BLaER1 (cell line): ENCODE results near the gene ERCC2.
A peak's percentile ranks its signal among the peaks of the same experiment; 100 is the strongest.

Source experiments
- H3K27ac ChIP-seq: shearing (Covaris generic); formaldehyde crosslinking; 2 replicates; pipeline ENCODE4 v1.8.1; 2022
- H3K27me3 ChIP-seq: shearing (Covaris generic); formaldehyde crosslinking; 2 replicates; pipeline ENCODE4 v1.8.1; 2022
- H3K36me3 ChIP-seq: shearing (Covaris generic); formaldehyde crosslinking; 2 replicates; pipeline ENCODE4 v1.8.1; 2022
- H3K4me1 ChIP-seq: shearing (Covaris generic); formaldehyde crosslinking; 2 replicates; pipeline ENCODE4 v1.8.1; 2022
- H3K4me2 ChIP-seq: shearing (Covaris generic); formaldehyde crosslinking; 2 replicates; pipeline ENCODE4 v1.8.1; 2022
- H3K4me3 ChIP-seq: shearing (Covaris generic); formaldehyde crosslinking; 2 replicates; pipeline ENCODE4 v1.8.1; 2022
- H3K9ac ChIP-seq: shearing (Covaris generic); formaldehyde crosslinking; 2 replicates; pipeline ENCODE4 v1.8.1; 2022
- H3K9me3 ChIP-seq: shearing (Covaris generic); formaldehyde crosslinking; 2 replicates; pipeline ENCODE4 v1.8.1; 2022
- H4K20me1 ChIP-seq: shearing (Covaris generic); formaldehyde crosslinking; 2 replicates; pipeline ENCODE4 v1.8.1; 2022
- Cebpa-rat ChIP-seq: shearing (Covaris generic); IDR thresholded peaks from 2 replicates; pipeline ENCODE4 v1.8.1; 2022

ERCC2 gene

GRCh38 chr19:45402298-45403061, 32.1 kb upstream of the ERCC2 start:
- Histone ChIP-seq H3K27ac (no peak overlapping the region), H3K9me3 (no peaks in the 10 kb centered on the region), H3K36me3 (no peaks in the 10 kb centered on the region), H4K20me1 (peaks cover 47% of the 10 kb centered on the region), H3K9ac (no peak overlapping the region), H3K4me2 (no peak overlapping the region), H3K4me1 (peaks cover 40% of the 10 kb centered on the region), H3K27me3 (peaks cover 35% of the 10 kb centered on the region), H3K4me3 (no peak overlapping the region)
- TF ChIP-seq Cebpa-rat, result no peak

- H3K9ac ChIP-seq, result no peak overlapping the region
- H3K4me1 ChIP-seq, result peaks cover 36% of the 10 kb centered on the region
- no peak overlapping the region for H3K27ac ChIP-seq
- H3K36me3 ChIP-seq, result no peaks in the 10 kb centered on the region
- TF ChIP-seq Cebpa-rat, result no peak
- H3K27me3 ChIP-seq, result peaks cover 35% of the 10 kb centered on the region
- no peaks in the 10 kb centered on the region for H3K9me3 ChIP-seq
- no peak overlapping the region for H3K4me2 ChIP-seq
- H4K20me1 ChIP-seq, result peaks cover 47% of the 10 kb centered on the region
- no peak overlapping the region for H3K4me3 ChIP-seq
Measured at GRCh38 chr19:45401815-45402214, 31.4 kb upstream of the ERCC2 start.

GRCh38 chr19:45400192-45400591, 29.8 kb upstream of the ERCC2 start:
- H4K20me1 ChIP-seq, result peaks cover 53% of the 10 kb centered on the region
- H3K4me2 ChIP-seq, result no peak overlapping the region
- H3K4me3 ChIP-seq, result no peak overlapping the region
- peaks cover 34% of the 10 kb centered on the region for H3K27me3 ChIP-seq
- peaks cover 39% of the 10 kb centered on the region for H3K4me1 ChIP-seq
- TF ChIP-seq Cebpa-rat, result no peak
- H3K27ac ChIP-seq, result no peak overlapping the region
- H3K9ac ChIP-seq, result no peak overlapping the region
- no peaks in the 10 kb centered on the region; the same call in 1 of the 2 replicates for H3K36me3 ChIP-seq
- no peaks in the 10 kb centered on the region for H3K9me3 ChIP-seq

GRCh38 chr19:45395821-45396617, 25.6 kb upstream of the ERCC2 start:
- no peaks in the 10 kb centered on the region; the same call in 1 of the 2 replicates for H3K36me3 ChIP-seq
- TF ChIP-seq Cebpa-rat, result no peak
- H3K9ac ChIP-seq, result no peak overlapping the region
- no peaks in the 10 kb centered on the region; the same call in 1 of the 2 replicates for H3K27me3 ChIP-seq
- H3K4me2 ChIP-seq, result peak overlapping the region; percentile 44
- H3K9me3 ChIP-seq, result no peaks in the 10 kb centered on the region
- peaks cover 38% of the 10 kb centered on the region for H3K4me1 ChIP-seq
- peaks cover 17% of the 10 kb centered on the region for H4K20me1 ChIP-seq
- H3K4me3 ChIP-seq, result no peak overlapping the region
- no peak overlapping the region for H3K27ac ChIP-seq

GRCh38 chr19:45391871-45392665, 21.7 kb upstream of the ERCC2 start:
- Histone ChIP-seq H3K9me3 (no peaks in the 10 kb centered on the region), H3K27me3 (no peaks in the 10 kb centered on the region), H3K36me3 (no peaks in the 10 kb centered on the region; the same call in 1 of the 2 replicates), H3K4me2 (no peak overlapping the region), H3K4me1 (peaks cover 33% of the 10 kb centered on the region), H3K9ac (no peak overlapping the region), H3K4me3 (no peak overlapping the region), H3K27ac (no peak overlapping the region), H4K20me1 (peaks cover 6% of the 10 kb centered on the region; the same call in 1 of the 2 replicates)
- no peak for TF ChIP-seq Cebpa-rat

GRCh38 chr19:45391346-45391745, 21.0 kb upstream of the ERCC2 start:
- H3K36me3 ChIP-seq, result no peaks in the 10 kb centered on the region; the same call in 1 of the 2 replicates
- no peak overlapping the region for H3K4me2 ChIP-seq
- peaks cover 33% of the 10 kb centered on the region for H3K4me1 ChIP-seq
- H3K27me3 ChIP-seq, result peaks cover 7% of the 10 kb centered on the region; the same call in 1 of the 2 replicates
- H3K27ac ChIP-seq, result no peak overlapping the region
- no peaks in the 10 kb centered on the region for H3K9me3 ChIP-seq
- no peak overlapping the region for H3K4me3 ChIP-seq
- no peak for TF ChIP-seq Cebpa-rat
- no peak overlapping the region for H3K9ac ChIP-seq
- H4K20me1 ChIP-seq, result peaks cover 3% of the 10 kb centered on the region; the same call in 1 of the 2 replicates

- Histone ChIP-seq H3K27me3 (peaks cover 23% of the 10 kb centered on the region), H4K20me1 (no peaks in the 10 kb centered on the region), H3K36me3 (no peaks in the 10 kb centered on the region), H3K4me2 (no peak overlapping the region), H3K4me1 (peaks cover 14% of the 10 kb centered on the region), H3K9ac (no peak overlapping the region), H3K4me3 (no peak overlapping the region), H3K27ac (no peak overlapping the region), H3K9me3 (no peaks in the 10 kb centered on the region)
- no peak for TF ChIP-seq Cebpa-rat
Measured at GRCh38 chr19:45385392-45386221, 15.2 kb upstream of the ERCC2 start.

GRCh38 chr19:45382426-45382825, 12.1 kb upstream of the ERCC2 start:
- H3K27me3 ChIP-seq, result peaks cover 23% of the 10 kb centered on the region
- H4K20me1 ChIP-seq, result no peaks in the 10 kb centered on the region
- H3K27ac ChIP-seq, result no peak overlapping the region
- H3K4me3 ChIP-seq, result no peak overlapping the region
- TF ChIP-seq Cebpa-rat, result no peak
- H3K9me3 ChIP-seq, result no peaks in the 10 kb centered on the region
- H3K4me1 ChIP-seq, result peaks cover 3% of the 10 kb centered on the region
- H3K4me2 ChIP-seq, result no peak overlapping the region
- H3K9ac ChIP-seq, result no peak overlapping the region
- H3K36me3 ChIP-seq, result no peaks in the 10 kb centered on the region

- no peak overlapping the region for H3K27ac ChIP-seq
- no peak overlapping the region for H3K9ac ChIP-seq
- no peak overlapping the region for H3K4me3 ChIP-seq
- no peak for TF ChIP-seq Cebpa-rat
- no peaks in the 10 kb centered on the region for H3K9me3 ChIP-seq
- H3K36me3 ChIP-seq, result no peaks in the 10 kb centered on the region
- H3K4me2 ChIP-seq, result no peak overlapping the region
- peaks cover 4% of the 10 kb centered on the region for H3K27me3 ChIP-seq
- no peaks in the 10 kb centered on the region for H4K20me1 ChIP-seq
- H3K4me1 ChIP-seq, result peaks cover 9% of the 10 kb centered on the region
Measured at GRCh38 chr19:45380107-45380506, 9.7 kb upstream of the ERCC2 start.
